H1 (cell line): ENCODE data around the gene ARHGEF25. TPM values are rescaled to one million over a fixed set of nuclear protein-coding genes. Genes with fewer than 3 reads are reported as not detected.
A peak's percentile ranks its signal among the peaks of the same experiment; 100 is the strongest.

ENCODE experiments used
- CHD7 ChIP-seq: fragments of 300-600 bp; sonication (generic); IDR thresholded peaks from 2 replicates; pipeline ENCODE4 v1.7.1; 2012; ENCODE audit warnings: low read length, moderate library complexity, mild to moderate bottlenecking, inconsistent platforms; ENCODE audit not compliant: insufficient replicate concordance
- JUND ChIP-seq: IDR thresholded peaks from 2 replicates; pipeline ENCODE4 v1.6.1; 2011; ENCODE audit warnings: mild to moderate bottlenecking, improper control_type of control experiment, low read length
- KDM4A ChIP-seq: IDR thresholded peaks from one replicate; pipeline ENCODE4 v1.7.1; 2012; ENCODE audit warnings: low read depth, mild to moderate bottlenecking, moderate library complexity, low read length, inconsistent platforms; ENCODE audit not compliant: severe bottlenecking
- RAD21 ChIP-seq, 2 experiments: IDR thresholded peaks in 1 of 2; conservative IDR thresholded peaks in 1 of 2; 2 replicates each; pipeline ENCODE4 v1.6.1; 2011; ENCODE audit warnings: low read depth in 2 of 2, low read length in 2 of 2, improper control_type of control experiment in 1 of 2, inconsistent platforms in 1 of 2, mild to moderate bottlenecking in 1 of 2, moderate library complexity in 1 of 2
- RNF2 ChIP-seq: fragments of 200-900, 300-1000 bp; sonication (generic); IDR thresholded peaks from 2 replicates; pipeline ENCODE4 v1.7.1; 2016; ENCODE audit warnings: borderline replicate concordance, low read depth, mild to moderate bottlenecking, antibody characterized with exemption, low read length; ENCODE audit not compliant: poor library complexity, severe bottlenecking; ENCODE audit errors: missing control alignments
- SIN3A ChIP-seq, 2 experiments: IDR thresholded peaks in 1 of 2; conservative IDR thresholded peaks in 1 of 2; 2 replicates each; pipeline ENCODE4 v1.6.1; 2011 to 2012; ENCODE audit warnings: low read length in 2 of 2, improper control_type of control experiment in 1 of 2, low read depth in 1 of 2, mild to moderate bottlenecking in 1 of 2
- SRF ChIP-seq: IDR thresholded peaks from 2 replicates; pipeline ENCODE4 v1.6.1; 2011; ENCODE audit warnings: mild to moderate bottlenecking, low read depth, low read length, moderate library complexity
- SUZ12 ChIP-seq: fragments of 200-600 bp; sonication (generic); IDR thresholded peaks from 2 replicates; pipeline ENCODE4 v1.6.1; 2012; ENCODE audit warnings: mild to moderate bottlenecking, inconsistent platforms, low read length, moderate library complexity, mixed read lengths
- polyA plus RNA-seq, 7 experiments: library from polyadenylated mRNA; depleted of rRNA in 3 of 7; stranded (reverse) in 5 of 7; unstranded in 2 of 7; fragments of >200 nt in 5 of 7; fragments of 200-250 nt in 2 of 7; gene quantifications; 1 replicate in 5 of 7; 2 replicates in 1 of 7; 4 replicates in 1 of 7; pipeline versions ENCODE4 v1.2.1 to v1.2.3, GENCODE V29; 2011 to 2013; ENCODE audit warnings: missing spikeins in 2 of 7, mixed read lengths in 2 of 7
- total RNA-seq: library from RNA; stranded (reverse); fragmentation: NEBNext Ultra II Directional; extraction: Animal tissue kit (Norgen Biotek cat#: 25700); gene quantifications from 2 replicates; pipeline ENCODE4 v1.2.1, GENCODE V29; 2021

ARHGEF25 gene
- total and polyA plus RNA-seq, 2 of the 8 experiments (the other 6 are each of a cell fraction or from before 2014, with no cell fraction given): 5.9 to 8.8 TPM

GRCh38 chr12:57632073-57632957 lies 21.1 kb downstream of the ARHGEF25 start (continued):
- TF ChIP-seq RNF2 (peak; percentile 37), JUND (no peak), KDM4A (peak; percentile 84), RAD21 (IDR thresholded peaks at IDR 0.05 in 1 of 2, conservative IDR thresholded peaks at IDR 0.05 in 1 of 2; ENCODE audit: low read depth in 2 of 2, low read length in 2 of 2) (no peak), SUZ12 (peak; percentile 92), CHD7 (no peak), SRF (no peak), SIN3A (conservative IDR thresholded peaks at IDR 0.05 in 1 of 2, IDR thresholded peaks at IDR 0.05 in 1 of 2; ENCODE audit: low read depth in 1 of 2, low read length in 2 of 2) (no peak)
